ENCODE data around the gene CELF5.
"Not testable (repeated sequence)": the region's sequence is repeated elsewhere in the genome, so short reads cannot be mapped to it uniquely, and the experiment has no call there.

Gene CELF5

DNA sequence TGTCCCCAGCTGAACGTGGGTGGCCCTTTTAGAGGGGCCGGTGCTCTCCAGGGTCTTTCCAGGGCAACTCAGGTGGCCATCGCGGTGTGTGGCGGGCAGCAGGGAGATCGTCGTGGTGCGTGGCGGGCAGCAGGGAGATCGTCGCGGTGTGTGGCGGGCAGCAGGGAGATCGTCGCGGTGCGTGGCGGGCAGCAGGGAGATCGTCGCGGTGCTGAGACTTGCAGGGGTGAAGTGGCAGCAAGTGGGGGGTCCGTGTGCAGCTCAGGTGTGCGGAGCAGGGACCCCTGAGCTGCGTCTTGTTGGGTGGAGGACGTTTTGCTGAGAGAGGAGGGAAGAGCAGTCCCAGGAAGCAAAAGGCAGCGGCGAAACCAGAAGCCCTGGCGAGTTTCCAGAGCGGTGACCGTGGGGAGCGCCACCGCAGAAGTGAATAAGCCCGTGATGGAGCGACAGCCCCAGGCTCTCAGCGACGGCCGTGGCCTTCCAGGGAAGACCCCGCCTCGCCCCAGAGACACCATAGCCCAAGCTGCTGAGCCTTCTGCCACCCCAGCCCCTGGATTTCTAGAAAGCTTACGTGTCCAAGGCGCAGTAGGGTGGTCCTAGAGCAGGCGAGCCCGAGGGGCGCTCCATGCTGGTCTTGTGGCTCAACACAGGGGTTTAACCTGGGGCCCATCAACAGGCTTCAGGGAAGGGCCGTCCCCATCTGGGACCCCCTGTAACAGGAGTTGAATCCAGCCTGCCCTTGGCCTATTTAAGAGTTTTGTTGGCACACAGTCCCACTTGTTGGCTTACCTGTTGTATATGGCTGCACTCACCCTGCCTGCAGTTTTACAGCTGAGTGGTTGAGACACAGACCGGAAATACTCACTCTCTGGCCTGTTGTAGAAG, 33.3 kb upstream of the CELF5 start:
- no peak for DNase-seq

GRCh38 chr19:3191806-3192104, 32.7 kb upstream of the CELF5 start:
- DNase-seq: not testable (repeated sequence)

- no peak for DNase-seq
Observed at GRCh38 chr19:3192228-3192635, 32.2 kb upstream of the CELF5 start.

DNA sequence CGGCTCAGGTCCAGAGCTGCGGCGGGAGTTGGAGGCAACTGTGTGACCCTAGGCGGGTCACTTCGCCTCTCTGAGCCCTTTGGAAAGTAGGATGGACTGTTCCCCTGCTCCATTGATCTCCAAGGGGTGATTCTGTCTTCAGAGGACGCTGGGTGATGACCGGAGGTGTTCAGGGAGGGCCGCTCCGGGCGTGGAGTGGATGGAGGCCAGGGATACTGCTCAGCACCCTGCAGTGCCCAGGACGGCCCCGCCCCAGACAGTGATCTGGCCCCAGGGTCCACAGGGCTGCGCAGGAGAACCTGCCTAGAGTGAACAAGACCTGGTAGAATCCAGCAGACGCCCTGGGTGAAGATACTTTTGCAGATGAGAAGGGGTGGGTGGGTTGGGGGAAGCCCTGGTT, 31.8 kb upstream of the CELF5 start:
- no peak for DNase-seq

DNA sequence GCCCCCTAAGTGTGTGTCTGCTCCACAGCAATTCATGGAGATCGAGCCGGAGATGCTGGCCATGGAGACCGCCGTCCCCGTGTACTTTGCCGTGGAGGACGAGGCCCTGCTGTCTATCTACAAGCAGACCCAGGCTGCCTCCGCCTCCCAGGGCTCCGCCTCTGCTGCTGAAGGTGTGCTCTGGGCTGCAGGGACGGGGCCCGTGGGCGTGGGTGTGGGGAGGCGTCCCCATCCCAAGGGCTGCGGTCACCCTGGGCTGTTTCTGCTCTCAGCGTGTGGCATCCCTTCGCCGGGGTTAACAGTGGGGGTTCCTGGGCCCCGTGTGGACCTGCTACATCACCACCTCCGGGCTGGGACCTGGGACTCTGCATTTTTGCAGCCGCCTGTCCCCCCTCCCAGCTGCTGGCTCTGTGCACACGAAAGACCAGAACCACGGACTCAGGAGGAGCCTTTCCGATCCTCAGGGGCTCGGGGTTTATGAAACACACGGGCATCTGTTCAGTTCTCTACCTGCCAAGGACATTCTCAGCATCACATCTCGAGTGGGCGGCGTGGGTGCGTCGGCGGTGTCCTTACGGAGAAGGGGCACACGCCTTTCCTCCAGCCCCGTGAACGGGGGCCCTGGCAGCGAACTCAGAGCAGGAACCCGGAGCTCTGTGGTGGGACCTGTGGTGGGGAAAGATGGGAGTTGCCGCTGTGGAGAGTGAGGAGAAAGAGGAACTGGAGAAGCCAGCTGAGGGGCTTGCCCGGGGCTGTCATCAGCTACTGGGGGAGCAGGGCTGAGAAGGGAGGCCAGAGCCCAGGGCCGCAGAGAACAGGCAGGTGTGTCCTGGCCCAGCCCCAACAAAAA, 31.0 kb upstream of the CELF5 start:
- no peak for DNase-seq

GRCh38 chr19:3194106-3195087, 30.1 kb upstream of the CELF5 start:
- no peak for DNase-seq

GRCh38 chr19:3196064-3196932, 28.2 kb upstream of the CELF5 start:
- no peak for DNase-seq

GRCh38 chr19:3196933-3197205, 27.6 kb upstream of the CELF5 start:
- DNase-seq: no peak

- no peak for DNase-seq
Observed at GRCh38 chr19:3198901-3199700, 25.4 kb upstream of the CELF5 start.

DNA sequence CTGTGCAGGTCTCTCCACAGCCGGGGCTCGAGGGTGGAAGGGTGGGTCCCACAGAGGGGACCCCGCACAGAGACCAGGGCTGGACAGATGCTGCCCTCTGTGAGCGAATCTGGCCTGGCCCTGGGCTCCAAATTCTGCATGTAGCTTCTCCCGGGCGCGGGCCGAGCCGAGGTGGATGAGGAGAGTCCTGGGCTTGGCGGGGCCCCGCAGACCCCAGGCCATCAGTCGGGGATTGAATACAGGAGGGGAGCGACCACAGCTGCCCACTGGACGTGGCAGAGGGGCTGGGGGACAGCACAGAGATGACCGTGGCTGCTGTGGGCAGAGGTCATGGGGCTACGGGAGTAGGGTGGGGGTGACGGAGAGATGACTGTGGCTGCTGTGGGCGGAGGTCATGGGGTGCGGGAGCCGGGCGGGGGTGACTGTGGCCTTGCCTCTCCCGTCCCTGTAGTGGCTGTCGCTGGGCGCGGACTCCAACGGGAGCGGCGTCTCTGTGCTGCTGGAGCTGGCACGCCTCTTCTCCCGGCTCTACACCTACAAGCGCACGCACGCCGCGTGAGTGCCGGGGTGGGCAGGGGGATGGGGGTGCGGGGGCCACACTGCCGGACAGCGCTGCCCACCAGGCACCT, 23.3 kb upstream of the CELF5 start:
- no peak for DNase-seq

DNA sequence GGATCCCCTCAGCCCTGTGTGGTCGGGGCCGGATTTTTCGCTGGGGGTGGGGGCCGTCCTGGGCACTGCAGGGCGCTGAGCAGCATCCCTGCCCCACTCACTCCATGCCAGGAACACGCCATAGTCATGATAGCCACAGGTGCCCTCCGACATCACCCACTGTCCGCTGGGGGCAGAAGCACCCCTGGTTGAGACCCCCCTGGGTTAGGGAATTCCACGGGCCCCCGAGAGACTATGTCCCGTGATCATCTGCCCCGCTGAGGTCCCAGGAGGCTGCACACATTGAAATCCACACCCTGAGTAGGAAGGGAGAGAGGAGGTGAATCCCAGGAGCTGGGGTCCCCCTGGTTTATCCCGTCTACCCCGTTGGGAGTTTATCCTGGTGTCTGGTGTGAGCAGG, 22.6 kb upstream of the CELF5 start:
- DNase-seq: no peak

GRCh38 chr19:3202346-3202745, 22.1 kb upstream of the CELF5 start:
- DNase-seq: no peak

DNA sequence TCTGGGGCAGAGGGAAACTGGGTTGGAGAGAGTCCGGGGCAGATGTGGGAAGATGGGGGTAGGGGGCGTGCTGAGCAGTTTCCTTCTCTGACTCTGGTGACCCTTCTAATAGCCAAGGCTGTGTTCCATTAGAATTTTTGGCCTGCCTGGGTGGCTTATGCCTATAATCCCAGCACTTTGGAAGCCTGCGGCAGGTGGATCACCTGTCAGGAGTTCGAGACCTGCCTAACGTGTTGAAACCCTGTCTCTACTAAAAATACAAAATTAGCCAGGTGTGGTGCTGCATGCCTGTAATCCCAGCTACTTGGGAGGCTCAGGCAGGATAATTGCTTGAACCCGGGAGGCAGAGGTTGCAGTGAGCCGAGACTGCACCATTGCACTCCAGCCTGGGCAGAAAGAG, 21.6 kb upstream of the CELF5 start:
- DNase-seq: not testable (repeated sequence)

DNA sequence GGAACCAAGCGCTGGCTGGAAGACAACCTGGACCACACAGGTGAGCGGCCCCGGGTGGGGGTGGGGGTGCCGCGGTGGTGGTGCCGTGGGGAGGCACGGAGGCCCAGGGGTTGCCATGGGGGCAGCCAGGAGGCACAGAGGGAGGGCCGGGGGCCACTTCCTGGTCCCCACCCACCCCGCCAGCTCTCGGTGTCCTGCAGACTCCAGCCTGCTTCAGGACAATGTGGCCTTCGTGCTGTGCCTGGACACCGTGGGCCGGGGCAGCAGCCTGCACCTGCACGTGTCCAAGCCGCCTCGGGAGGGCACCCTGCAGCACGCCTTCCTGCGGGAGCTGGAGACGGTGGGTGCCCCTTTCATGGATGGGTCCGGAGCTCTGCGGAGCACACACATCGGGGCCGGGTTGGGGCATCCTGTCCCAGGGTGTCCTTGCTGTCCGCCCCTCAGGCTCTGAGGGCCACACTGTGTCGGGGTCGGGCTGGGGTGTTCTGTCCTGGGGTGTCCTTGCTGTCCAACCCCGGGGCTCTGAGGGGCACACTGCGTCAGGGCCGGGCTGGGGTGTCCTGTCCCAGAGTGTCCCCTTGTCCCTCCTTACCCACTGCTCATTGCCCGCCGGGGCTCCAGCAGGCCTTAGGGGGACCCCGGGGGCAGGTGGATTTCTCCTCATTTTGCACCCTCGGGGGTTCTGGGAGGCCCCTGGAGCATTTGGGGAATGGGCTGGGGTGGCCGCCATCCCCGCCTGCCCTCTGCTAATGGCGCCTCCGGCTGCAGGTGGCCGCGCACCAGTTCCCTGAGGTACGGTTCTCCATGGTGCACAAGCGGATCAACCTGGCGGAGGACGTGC, 20.4 kb upstream of the CELF5 start:
- no peak for DNase-seq

DNA sequence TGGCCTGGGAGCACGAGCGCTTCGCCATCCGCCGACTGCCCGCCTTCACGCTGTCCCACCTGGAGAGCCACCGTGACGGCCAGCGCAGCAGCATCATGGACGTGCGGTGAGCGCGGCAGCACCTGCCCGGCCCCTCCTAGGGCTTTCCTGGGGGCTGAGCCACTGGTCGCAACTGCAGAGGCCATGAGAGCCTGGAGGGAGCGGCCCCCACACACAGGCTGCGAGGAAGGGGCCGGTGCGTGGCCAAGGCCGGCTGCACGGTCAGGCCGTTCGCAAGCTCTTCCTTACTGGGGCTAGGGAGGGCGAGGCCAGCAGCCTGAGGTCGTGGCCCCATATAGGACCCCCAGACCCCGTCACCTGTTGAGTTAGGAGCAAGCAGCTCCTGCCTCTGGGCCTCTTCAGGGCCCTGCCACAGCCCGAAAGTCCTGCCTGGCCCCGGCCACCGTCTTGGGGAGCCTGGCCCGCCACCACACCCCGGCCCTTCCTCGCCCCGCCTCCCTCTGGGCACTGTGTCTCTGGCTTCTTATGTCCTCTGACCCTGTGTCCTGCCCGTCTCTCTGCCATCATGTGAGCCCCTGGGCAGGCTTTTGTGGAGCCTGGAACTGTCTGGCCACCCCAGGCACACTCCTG, 19.7 kb upstream of the CELF5 start:
- DNase-seq: no peak

GRCh38 chr19:3206216-3206953, 18.1 kb upstream of the CELF5 start:
- no peak for DNase-seq

DNA sequence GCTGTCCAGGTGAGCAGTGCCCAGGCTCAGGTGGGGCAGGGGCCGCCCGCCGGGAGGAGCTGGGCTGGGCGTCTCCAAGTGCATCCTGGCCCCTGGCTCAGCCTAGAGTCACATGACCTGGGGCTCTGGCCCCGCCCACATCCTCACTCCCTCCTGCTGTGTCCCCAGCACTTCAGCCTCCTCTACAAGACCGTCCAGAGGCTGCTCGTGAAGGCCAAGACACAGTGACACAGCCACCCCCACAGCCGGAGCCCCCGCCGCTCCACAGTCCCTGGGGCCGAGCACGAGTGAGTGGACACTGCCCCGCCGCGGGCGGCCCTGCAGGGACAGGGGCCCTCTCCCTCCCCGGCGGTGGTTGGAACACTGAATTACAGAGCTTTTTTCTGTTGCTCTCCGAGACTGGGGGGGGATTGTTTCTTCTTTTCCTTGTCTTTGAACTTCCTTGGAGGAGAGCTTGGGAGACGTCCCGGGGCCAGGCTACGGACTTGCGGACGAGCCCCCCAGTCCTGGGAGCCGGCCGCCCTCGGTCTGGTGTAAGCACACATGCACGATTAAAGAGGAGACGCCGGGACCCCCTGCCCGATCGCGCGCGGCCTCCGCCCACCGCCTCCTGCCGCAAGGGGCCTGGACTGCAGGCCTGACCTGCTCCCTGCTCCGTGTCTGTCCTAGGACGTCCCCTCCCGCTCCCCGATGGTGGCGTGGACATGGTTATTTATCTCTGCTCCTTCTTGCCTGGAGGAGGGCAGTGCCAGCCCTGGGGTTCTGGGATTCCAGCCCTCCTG, 16.8 kb upstream of the CELF5 start:
- no peak for DNase-seq
